DMS153 treated with DMSO at 0.1 percent for 48 hours (cell line): ENCODE measurements around the gene PNPLA2.

Experiments
- DNase-seq: peaks from one replicate; lab custom pipeline; 2025; ENCODE audit not compliant: unreplicated experiment; lab: John Stamatoyannopoulos, UW

The PNPLA2 gene

GRCh38 chr11:843086-843734 is 24.5 kb downstream of the PNPLA2 start:
- DNase-seq, result no peak

DNA sequence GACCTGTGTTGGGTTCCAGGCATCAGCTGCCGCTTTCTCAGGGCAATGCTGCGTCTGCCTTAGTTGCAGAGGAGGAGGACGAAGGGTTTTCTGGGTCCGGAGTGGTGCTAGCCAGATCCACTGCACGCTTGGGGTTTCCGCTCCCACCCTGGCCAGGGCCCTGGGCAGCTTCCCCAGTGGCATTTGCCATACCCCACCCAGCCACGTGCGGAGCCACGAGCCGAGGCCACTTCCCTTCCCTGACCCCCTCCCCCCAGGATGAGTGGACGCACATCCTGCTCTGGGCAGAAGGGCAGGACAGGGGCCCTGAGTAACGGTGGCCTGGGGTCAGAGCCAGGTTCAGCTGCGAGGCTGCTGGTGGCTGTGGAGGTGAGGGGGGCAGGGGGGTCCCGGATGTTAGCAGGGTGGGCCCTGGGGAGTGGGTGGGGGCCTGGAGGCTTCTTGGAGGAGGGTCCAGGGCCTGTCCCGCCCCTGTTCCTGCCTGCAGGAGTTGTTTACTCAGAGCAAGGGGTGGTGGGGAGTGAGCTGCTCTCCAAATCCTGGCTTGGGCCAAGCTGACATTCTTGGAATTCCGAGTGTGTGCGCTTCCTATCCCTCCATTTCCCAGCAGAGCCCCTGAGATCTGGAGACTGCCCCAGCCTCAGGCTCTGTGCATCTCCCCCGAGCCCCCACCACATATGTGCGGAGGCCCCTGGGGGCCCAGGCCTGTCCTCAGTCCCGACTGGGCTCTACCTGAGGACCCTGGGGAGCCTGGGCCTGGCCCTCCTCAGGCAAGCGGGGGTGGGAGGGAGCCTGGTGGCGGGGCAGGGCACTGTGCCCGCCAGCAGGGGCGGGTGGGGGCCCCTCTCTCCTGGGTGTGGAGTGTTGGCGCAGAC is 25.3 kb downstream of the PNPLA2 start:
- no peak for DNase-seq

DNA sequence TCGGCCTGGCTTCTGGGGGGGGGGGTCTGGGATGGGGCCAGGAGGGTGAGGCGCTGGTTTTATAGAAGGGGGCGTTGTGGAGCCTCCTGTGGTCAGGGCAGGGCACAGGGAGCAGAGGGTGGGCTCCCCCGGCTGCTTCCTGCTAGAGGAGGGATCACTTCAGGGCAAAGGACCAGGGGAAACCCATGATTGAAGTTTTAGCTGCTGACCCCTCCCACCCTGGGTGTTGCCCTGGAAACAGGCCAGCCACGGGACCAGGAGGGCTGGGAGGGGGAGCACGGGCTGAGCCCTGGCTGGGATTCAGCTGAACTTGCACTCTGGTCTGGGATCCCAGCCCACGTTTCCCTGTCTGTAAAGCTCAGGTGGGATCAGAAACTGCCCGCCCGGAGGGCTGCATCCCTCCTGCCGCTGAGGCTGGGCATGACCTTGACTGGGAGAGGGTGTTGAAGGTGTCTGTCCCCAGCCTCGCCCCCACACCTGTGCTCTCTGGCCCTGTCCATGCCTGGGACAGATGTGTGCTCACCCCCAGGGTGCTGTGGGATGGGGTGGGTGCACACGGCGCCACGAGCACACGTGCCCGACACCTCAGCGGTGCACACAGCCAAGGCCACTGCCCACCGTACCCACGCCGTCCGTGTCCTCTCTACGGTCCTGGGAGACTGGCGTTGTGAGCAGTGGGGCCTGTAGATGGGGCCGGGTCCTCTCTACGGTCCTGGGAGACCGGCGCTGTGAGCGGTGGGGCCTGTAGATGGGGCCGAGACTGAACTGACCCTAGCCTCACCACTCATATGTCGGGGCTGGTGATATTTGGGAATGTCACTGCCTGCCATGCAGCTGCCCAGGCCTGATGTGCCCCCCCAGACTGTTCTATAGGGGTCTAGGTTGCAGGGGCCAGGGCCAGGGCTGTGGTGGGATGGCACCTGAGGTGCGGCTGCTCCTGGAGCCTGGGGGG is 26.3 kb downstream of the PNPLA2 start:
- no peak for DNase-seq

DNA sequence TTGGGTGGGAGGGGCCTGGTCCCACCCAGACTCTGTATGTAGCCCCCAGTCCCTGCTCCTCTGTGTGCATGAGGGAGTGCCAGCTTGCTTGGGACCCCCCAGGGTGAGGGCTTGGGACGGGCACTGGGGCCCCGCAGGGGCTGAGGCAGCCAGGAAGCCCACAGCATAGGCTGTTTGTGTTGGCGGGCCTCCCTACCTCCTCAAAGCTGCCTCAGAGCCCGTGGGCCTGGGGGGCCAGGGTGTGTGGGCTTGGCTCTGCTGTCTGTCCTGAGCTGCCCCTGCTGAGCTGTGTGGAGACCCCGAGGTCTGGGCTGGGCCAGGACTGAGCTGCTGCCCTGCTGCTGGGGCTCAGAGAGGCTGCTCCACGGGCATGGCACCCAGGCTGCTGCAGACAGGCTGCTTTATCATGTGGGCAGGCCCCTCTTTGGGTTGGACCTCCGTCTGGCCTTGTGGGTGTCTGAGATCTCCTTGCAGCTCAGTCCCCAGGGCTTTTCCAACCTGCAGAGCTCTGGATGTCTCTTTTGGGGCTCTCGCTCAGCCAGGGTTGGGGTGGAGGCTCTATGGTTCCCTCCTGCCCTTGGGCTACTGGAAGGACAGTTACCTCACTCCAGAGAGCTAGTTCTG is 27.3 kb downstream of the PNPLA2 start:
- DNase-seq, result no peak

- DNase-seq, result no peak
These were observed 27.9 kb downstream of the PNPLA2 start for GRCh38 chr11:846496-847098.

DNA sequence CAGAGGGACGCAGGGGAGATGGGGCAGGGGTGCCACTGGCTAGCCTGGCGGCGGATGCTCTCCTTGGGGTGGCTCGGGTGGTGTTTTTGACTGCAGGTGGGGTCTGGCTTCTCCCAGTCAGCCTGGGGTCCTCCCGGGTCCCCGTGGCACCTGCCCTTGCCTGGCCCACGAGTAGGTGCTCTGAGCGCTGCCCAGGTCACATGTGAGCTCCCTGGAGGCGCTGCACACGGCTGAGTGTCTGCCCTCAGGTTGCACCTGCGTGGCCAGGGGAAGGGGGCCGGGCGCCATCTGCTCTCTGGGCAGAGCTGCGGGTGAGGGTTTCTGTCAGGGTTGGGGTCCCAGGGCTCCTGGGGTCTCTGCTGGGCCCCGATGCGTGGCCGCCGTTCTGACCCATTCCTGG is 29.2 kb downstream of the PNPLA2 start:
- no peak for DNase-seq

DNA sequence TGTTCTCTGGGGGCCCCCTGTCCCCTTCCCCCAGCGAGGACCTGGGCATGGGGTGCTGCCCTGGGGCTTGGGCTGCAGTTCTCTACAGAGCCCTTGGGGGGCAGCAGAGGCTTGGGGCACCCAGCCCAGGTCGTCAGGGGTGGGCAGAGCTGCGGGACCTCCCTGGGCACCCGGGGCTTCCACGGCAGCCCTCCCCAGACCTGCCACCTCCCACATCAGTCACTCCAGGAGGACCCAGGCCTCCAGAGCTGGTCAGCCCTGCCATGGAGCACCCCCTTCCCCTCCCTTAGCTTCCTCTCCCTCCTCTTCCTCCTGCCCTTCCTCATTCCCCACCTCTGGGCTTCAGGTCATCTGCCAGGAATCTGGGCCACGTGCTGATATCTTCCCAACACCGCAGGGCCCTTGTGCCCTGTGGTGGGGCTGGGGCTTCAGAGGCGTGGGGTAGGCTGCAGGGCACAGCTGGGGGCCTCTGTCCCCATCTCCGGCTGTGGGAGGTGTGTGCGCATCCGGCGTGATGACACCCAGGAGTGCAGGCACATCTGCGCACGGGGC is 29.7 kb downstream of the PNPLA2 start:
- DNase-seq, result no peak

GRCh38 chr11:849104-849824 is 30.6 kb downstream of the PNPLA2 start:
- no peak for DNase-seq

GRCh38 chr11:849951-850774 is 31.4 kb downstream of the PNPLA2 start:
- DNase-seq, result no peak

DNA sequence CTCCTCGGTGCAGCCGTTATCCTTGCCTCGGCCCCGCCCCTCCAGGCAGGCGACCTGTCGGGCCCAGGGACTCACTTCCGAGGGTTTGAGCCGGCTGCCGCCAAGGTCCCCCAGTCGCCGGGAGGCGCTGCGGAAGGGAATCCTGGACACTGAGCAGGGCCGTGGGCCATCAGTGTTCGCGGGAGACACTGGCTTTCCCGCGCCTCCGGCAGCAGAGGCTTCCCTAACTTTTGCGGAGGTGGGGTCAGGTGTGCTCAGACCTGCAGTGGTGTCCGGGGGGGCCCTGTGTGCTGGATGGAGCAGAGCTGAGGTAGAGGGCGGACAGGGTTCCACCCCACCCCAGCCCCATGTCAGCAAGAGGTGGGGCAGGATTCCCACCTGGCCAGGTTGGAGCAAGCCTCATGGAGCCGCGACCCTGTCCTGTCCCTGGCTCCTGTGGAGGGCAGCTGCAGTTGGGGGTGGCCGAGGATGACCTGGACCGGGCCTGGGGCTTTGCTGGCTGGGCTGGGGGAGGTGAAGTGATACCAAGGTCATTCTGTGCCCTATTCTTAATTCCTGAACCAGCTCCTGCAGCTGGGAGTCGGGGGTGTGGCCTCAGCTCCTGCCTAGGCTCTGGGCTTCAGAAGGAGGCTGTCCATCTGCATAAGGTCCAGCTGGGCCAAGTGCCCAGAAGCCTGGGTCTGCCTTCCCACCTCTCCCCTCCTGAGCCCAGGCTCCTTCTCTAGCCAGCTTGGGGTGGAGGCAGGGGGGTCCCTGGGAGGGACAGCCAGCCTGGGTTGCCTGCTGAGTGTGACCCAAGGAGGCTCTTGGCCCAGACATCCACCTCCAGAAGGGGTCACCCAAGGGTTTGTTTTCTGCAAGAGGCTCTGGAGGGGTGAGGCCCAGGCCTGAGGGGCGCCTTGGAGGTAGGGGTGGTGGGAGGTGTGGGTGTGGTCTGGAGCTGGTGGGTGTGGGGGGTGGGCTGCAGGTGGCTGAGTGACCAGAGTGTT is 32.4 kb downstream of the PNPLA2 start:
- no peak for DNase-seq

DNA sequence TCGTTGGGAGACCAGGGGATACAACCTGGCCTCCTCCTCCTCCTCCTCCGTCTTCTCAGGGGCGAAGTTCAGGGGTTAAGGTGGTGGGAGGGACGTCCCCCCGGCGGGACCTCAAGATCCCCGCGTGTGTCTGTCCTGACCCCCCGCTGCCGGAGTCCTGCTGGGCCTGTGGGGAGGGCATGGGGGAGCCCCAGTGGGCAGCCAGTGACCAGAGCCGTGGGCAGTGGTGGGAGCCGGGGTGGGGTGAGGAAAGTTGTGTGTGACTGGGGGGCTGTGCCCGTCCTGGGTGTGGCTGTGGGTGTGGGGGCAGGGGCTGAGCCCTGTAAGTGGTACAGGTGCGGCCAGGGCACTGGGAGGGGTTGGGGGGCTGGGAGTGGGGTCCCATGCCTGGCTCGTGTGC is 34.0 kb downstream of the PNPLA2 start:
- DNase-seq, result no peak

- no peak for DNase-seq
These were observed 35.2 kb downstream of the PNPLA2 start for GRCh38 chr11:853682-854448.

DNA sequence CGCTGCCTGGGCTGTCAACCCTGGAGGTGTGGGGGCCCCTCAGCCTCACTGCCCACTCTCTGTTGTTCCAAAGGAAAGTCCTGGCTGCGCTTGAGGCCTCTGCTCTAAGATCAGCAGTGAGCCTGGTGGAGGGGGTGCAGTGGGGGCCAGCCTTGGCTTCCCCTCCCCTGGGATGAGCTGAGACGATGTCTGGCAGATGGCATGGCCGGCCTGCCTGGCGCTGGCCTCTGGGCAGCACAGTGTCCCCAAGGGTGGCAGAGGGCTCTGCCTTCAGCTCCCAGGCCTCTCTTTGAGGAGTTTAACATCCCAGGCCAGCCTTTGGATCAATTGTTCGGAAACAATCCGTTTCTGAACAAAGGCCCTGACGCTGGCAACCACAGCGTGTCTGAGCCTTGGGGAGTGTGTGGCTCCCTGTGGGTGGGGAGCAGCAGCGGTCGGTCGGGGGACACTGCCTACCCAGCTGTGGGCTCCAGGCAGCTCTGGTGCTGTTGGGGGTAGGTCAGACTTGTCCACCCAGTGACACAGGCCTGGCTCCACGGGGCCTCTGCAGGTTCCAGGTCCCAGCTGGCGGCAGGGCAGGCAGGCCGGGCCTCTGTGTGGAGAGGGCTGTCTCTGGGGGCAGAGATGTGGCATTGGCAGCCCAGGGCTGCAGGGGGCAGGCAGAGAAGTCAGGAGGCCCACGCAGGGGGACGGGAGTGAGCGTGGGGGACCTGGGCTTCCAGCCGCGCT is 36.1 kb downstream of the PNPLA2 start:
- no peak for DNase-seq

DNA sequence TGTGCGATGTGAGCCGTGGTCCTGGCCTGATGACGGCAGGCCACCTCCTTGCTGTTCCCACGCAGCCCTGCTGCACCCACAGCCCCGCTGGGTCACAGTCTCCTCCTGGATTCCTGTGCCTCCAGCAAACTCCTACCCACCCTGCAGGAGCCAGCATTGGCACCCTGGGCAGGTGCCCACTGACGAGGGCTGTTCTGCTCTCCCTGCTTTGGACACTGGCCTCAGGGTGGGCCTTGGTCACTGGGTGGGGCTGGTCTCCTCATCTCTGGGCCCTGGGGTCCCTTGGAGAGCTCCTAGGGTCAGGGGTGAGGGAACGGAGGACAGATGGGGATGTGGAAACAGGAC is 36.6 kb downstream of the PNPLA2 start:
- DNase-seq, result no peak

DNA sequence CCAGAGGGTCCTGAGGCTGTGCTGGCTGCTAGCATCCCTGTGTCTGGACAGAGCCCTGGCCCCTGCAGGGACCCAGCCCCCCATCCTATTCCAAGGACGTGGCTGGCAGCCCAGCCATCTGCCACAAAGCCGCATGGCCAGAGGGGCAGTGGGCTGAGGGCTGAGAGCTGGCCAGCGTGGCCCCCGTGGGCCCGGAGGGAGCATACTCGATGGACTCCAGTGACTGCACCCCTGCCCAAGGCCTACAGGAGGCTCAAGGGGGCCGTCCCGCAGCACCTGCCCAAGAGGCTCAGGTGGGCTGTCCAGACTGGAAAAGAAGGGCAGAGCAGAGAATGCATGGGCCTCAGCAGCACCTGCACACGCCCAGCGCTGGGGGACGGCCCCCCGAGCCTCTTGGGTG is 37.1 kb downstream of the PNPLA2 start:
- DNase-seq, result no peak

GRCh38 chr11:856397-856796 is 37.7 kb downstream of the PNPLA2 start:
- no peak for DNase-seq
